Measurements from ENCODE around the gene UGT2A2.

GRCh38 chr4:69658133-69658532, 18.7 kb upstream of the UGT2A2 start:
- TF ChIP-seq EZH2 (IDR thresholded peaks at IDR 0.05; ENCODE audit: borderline replicate concordance, low read depth, low read length, poor library complexity, severe bottlenecking) (no peak), CTCF (conservative IDR thresholded peaks at IDR 0.05; ENCODE audit: low read depth, low read length) (no peak)
